ENCODE measurements around the gene PDLIM5.

Gene PDLIM5

GRCh38 chr4:94420356-94420755, 31.4 kb upstream of the PDLIM5 start:
- no peak overlapping the region for H3K4me3 ChIP-seq (ENCODE audit: low read depth, low read length)
- no peak for TF ChIP-seq CTCF (IDR thresholded peaks at IDR 0.05; ENCODE audit: low read depth, low read length, missing control alignments)
- DNase-seq (ENCODE audit: low read depth): no peak

- no peak for DNase-seq (ENCODE audit: low read depth)
- no peak overlapping the region for H3K4me3 ChIP-seq (ENCODE audit: low read depth, low read length)
- no peak for TF ChIP-seq CTCF (IDR thresholded peaks at IDR 0.05; ENCODE audit: low read depth, low read length, missing control alignments)
Observed at GRCh38 chr4:94426783-94427182, 25.0 kb upstream of the PDLIM5 start.

- H3K4me3 ChIP-seq (ENCODE audit: low read depth, low read length): no peak overlapping the region
- no peak for DNase-seq (ENCODE audit: low read depth)
- TF ChIP-seq CTCF (IDR thresholded peaks at IDR 0.05; ENCODE audit: low read depth, low read length, missing control alignments): no peak
Observed at GRCh38 chr4:94428884-94429283, 22.9 kb upstream of the PDLIM5 start.

GRCh38 chr4:94430406-94430805, 21.3 kb upstream of the PDLIM5 start:
- no peak overlapping the region for H3K4me3 ChIP-seq (ENCODE audit: low read depth, low read length)
- TF ChIP-seq CTCF (IDR thresholded peaks at IDR 0.05; ENCODE audit: low read depth, low read length, missing control alignments): no peak
- DNase-seq (ENCODE audit: low read depth): no peak

- TF ChIP-seq CTCF (IDR thresholded peaks at IDR 0.05; ENCODE audit: low read depth, low read length, missing control alignments): no peak
- H3K4me3 ChIP-seq (ENCODE audit: low read depth, low read length): no peak overlapping the region
Observed at GRCh38 chr4:94431388-94431787, 20.4 kb upstream of the PDLIM5 start.

GRCh38 chr4:94434505-94434904, 17.2 kb upstream of the PDLIM5 start:
- no peak for TF ChIP-seq CTCF (IDR thresholded peaks at IDR 0.05; ENCODE audit: low read depth, low read length, missing control alignments)
- no peak for DNase-seq (ENCODE audit: low read depth)
- no peak overlapping the region for H3K4me3 ChIP-seq (ENCODE audit: low read depth, low read length)

More at GRCh38 chr4:94431388-94431787, 20.4 kb upstream of the PDLIM5 start:
- no peak for DNase-seq (ENCODE audit: low read depth)

- TF ChIP-seq CTCF (IDR thresholded peaks at IDR 0.05; ENCODE audit: low read depth, low read length, missing control alignments): no peak
- no peak overlapping the region for H3K4me3 ChIP-seq (ENCODE audit: low read depth, low read length)
- no peak for DNase-seq (ENCODE audit: low read depth)
Observed at GRCh38 chr4:94435874-94436273, 15.9 kb upstream of the PDLIM5 start.

All from GM12864 (cell line).